DOHH2 (cell line): ENCODE results near the gene CDKL4.

Experiments used
- H3F3A ChIP-seq: fragments of 200-600 bp; sonication (generic), shearing (Covaris generic); 2 replicates; pipeline ENCODE4 v1.6.0; 2016; ENCODE audit warnings: antibody characterized with exemption, mild to moderate bottlenecking; ENCODE audit not compliant: control insufficient read depth, insufficient read depth
- H3K27ac ChIP-seq: fragments of 200-600 bp; sonication (generic); 2 replicates; pipeline ENCODE4 v1.5.1; 2014; ENCODE audit warnings: low read depth, mild to moderate bottlenecking, low read length, moderate library complexity
- H3K27me3 ChIP-seq: fragments of 200-600 bp; sonication (generic); 2 replicates; pipeline ENCODE4 v1.6.1; 2014; ENCODE audit warnings: mild to moderate bottlenecking, low read length, mixed read lengths; ENCODE audit not compliant: control insufficient read depth
- H3K36me3 ChIP-seq: fragments of 200-600 bp; sonication (generic); 2 replicates; pipeline ENCODE4 v1.6.1; 2014; ENCODE audit warnings: mild to moderate bottlenecking, low read length, moderate library complexity, mixed read lengths; ENCODE audit not compliant: control insufficient read depth
- H3K4me1 ChIP-seq: fragments of 200-600 bp; sonication (generic); 2 replicates; pipeline ENCODE4 v1.6.1; 2014; ENCODE audit warnings: mild to moderate bottlenecking, low read length, mixed read lengths; ENCODE audit not compliant: control insufficient read depth
- H3K4me2 ChIP-seq: fragments of 200-600 bp; sonication (generic); 2 replicates; pipeline ENCODE4 v1.6.0; 2014; ENCODE audit warnings: mild to moderate bottlenecking, low read length, moderate library complexity
- H3K4me3 ChIP-seq: fragments of 200-600 bp; sonication (generic); 2 replicates; pipeline ENCODE4 v1.5.1; 2014; ENCODE audit warnings: mild to moderate bottlenecking, low read length, mixed read lengths
- H3K79me2 ChIP-seq: fragments of 200-600 bp; sonication (generic); 2 replicates; pipeline ENCODE4 v1.6.1; 2014; ENCODE audit warnings: mild to moderate bottlenecking, low read length, mixed read lengths; ENCODE audit not compliant: control insufficient read depth
- H3K9me2 ChIP-seq: fragments of 200-600 bp; sonication (generic); replicated peaks from 2 replicates; pipeline ENCODE4 v1.6.1; 2014; ENCODE audit warnings: mild to moderate bottlenecking, low read length, mixed read lengths; ENCODE audit not compliant: control insufficient read depth
- H3K9me3 ChIP-seq: fragments of 200-600 bp; sonication (generic); 2 replicates; pipeline ENCODE4 v1.6.1; 2014; ENCODE audit warnings: antibody characterized with exemption, low read length, mixed read lengths; ENCODE audit not compliant: control insufficient read depth, insufficient read depth
- H4K20me1 ChIP-seq: fragments of 200-600 bp; sonication (generic); 2 replicates; pipeline ENCODE4 v1.6.0; 2014; ENCODE audit warnings: low read depth, mild to moderate bottlenecking, antibody characterized with exemption, low read length, moderate library complexity; ENCODE audit not compliant: control insufficient read depth, insufficient read depth
- CTCF ChIP-seq: fragments of 200-600 bp; sonication (generic); IDR thresholded peaks from one replicate; pipeline ENCODE4 v1.5.1; 2014; ENCODE audit warnings: antibody characterized with exemption, mild to moderate bottlenecking, low read depth, low read length; ENCODE audit not compliant: poor library complexity, severe bottlenecking
- EZH2phosphoT487 ChIP-seq: fragments of 200-600 bp; sonication (generic); IDR thresholded peaks from 2 replicates; pipeline ENCODE4 v1.6.1; 2017; ENCODE audit warnings: borderline replicate concordance, mild to moderate bottlenecking, antibody characterized with exemption, low read length, moderate library complexity, mixed read lengths

CDKL4 gene

GRCh38 chr2:39264733-39265132 lies 21.0 kb upstream of the CDKL4 start:
- Histone ChIP-seq H3K9me3 (no peaks in the 10 kb centered on the region), H3F3A (peaks cover 5% of the 10 kb centered on the region; the same call in 1 of the 2 replicates), H3K4me1 (peaks cover 28% of the 10 kb centered on the region), H3K79me2 (no peaks in the 10 kb centered on the region), H3K9me2 (no peaks in the 10 kb centered on the region), H3K27me3 (no peaks in the 10 kb centered on the region), H3K4me3 (peak overlapping the region; percentile 28), H3K36me3 (peaks cover 10% of the 10 kb centered on the region), H3K27ac (peak overlapping the region; percentile 77), H4K20me1 (no peaks in the 10 kb centered on the region), H3K4me2 (peak overlapping the region; percentile 66)
- TF ChIP-seq EZH2phosphoT487 (no peak), CTCF (no peak)

GRCh38 chr2:39260087-39260486 lies 16.3 kb upstream of the CDKL4 start:
- Histone ChIP-seq H3K9me2 (no peaks in the 10 kb centered on the region; the same call in 1 of the 2 replicates), H3K27me3 (no peaks in the 10 kb centered on the region), H3K4me1 (peaks cover 12% of the 10 kb centered on the region), H4K20me1 (no peaks in the 10 kb centered on the region), H3K36me3 (peaks cover 19% of the 10 kb centered on the region), H3K27ac (no peak overlapping the region), H3K79me2 (no peaks in the 10 kb centered on the region), H3K4me2 (no peak overlapping the region), H3F3A (no peaks in the 10 kb centered on the region), H3K9me3 (no peaks in the 10 kb centered on the region), H3K4me3 (no peak overlapping the region)
- TF ChIP-seq CTCF: no peak
- no peak for TF ChIP-seq EZH2phosphoT487

GRCh38 chr2:39256040-39256439 lies 12.3 kb upstream of the CDKL4 start:
- no peaks in the 10 kb centered on the region for H4K20me1 ChIP-seq
- peaks cover 18% of the 10 kb centered on the region for H3K36me3 ChIP-seq
- H3K9me2 ChIP-seq: no peaks in the 10 kb centered on the region; the same call in 1 of the 2 replicates
- H3K9me3 ChIP-seq: no peaks in the 10 kb centered on the region
- TF ChIP-seq EZH2phosphoT487 (no peak), CTCF (no peak)
- no peak overlapping the region for H3K4me2 ChIP-seq
- H3K27me3 ChIP-seq: no peaks in the 10 kb centered on the region
- no peaks in the 10 kb centered on the region for H3K79me2 ChIP-seq
- H3F3A ChIP-seq: no peaks in the 10 kb centered on the region
- H3K4me1 ChIP-seq: no peaks in the 10 kb centered on the region
- no peak overlapping the region for H3K27ac ChIP-seq
- no peak overlapping the region for H3K4me3 ChIP-seq
